Activated CD4-positive, alpha-beta memory T cell treated with anti-CD3 and anti-CD28 coated beads for 36 hours (primary cell): ENCODE data around the gene ELMO1. TPM values are rescaled to one million over a fixed set of nuclear protein-coding genes. Genes with fewer than 3 reads are reported as not detected.
A peak's percentile ranks its signal among the peaks of the same experiment; 100 is the strongest.

ENCODE experiments used
- CTCF ChIA-PET: fragments of 350-600 bp; sonication (Branson Sonifier 250); formaldehyde crosslinking; loops from one replicate; lab custom pipeline; 2021; ENCODE audit warnings: antibody characterized with exemption, inconsistent platforms; lab: Charles Lee
- POLR2A ChIA-PET: fragments of 350-600 bp; sonication (Branson Sonifier 250); formaldehyde crosslinking; loops from one replicate; lab custom pipeline; 2021; ENCODE audit warnings: antibody characterized with exemption; lab: Charles Lee
- DNase-seq: peaks from one replicate; pipeline ENCODE4 v3.0.0-alpha.2; 2020
- H3K27ac Mint-ChIP-seq: one replicate; pipeline ENCODE4 v1.8.0; 2021; ENCODE audit warnings: mixed read lengths
- H3K27me3 Mint-ChIP-seq: one replicate; pipeline ENCODE4 v1.8.0; 2021; ENCODE audit warnings: mixed read lengths
- H3K36me3 Mint-ChIP-seq: one replicate; pipeline ENCODE4 v1.8.0; 2021; ENCODE audit warnings: mixed read lengths
- H3K4me1 Mint-ChIP-seq: one replicate; pipeline ENCODE4 v1.8.0; 2021; ENCODE audit warnings: low read depth, mixed read lengths
- H3K4me3 Mint-ChIP-seq: one replicate; pipeline ENCODE4 v1.8.0; 2021; ENCODE audit warnings: mild to moderate bottlenecking, mixed read lengths
- H3K9me3 Mint-ChIP-seq: one replicate; pipeline ENCODE4 v1.8.0; 2021; ENCODE audit warnings: mixed read lengths
- intact Hi-C: fragments of 100-400 bp; cut with micrococcal nuclease; formaldehyde crosslinking; loops from one replicate; pipeline ENCODE4 v1.15.1; 2023
- total RNA-seq, 2 experiments: library from RNA; stranded (reverse); gene quantifications; one replicate each; pipeline ENCODE4 v1.2.3, GENCODE V29; 2021

Gene ELMO1
- total RNA-seq, 2 experiments from 2014 or later, result 88.7 to 93.3 TPM

- CTCF ChIA-PET, result no interaction called here
- no peak for DNase-seq
- Mint-ChIP-seq H3K4me1 (no peaks in the 10 kb centered on the region), H3K4me3 (no peak overlapping the region), H3K27ac (no peak overlapping the region), H3K9me3 (no peaks in the 10 kb centered on the region), H3K27me3 (no peaks in the 10 kb centered on the region), H3K36me3 (peaks cover 35% of the 10 kb centered on the region)
- intact Hi-C loops, result no loop called here
- POLR2A ChIA-PET, result no interaction called here
Measured at GRCh38 chr7:36904101-36904500, 544.6 kb downstream of the ELMO1 start.

DNA sequence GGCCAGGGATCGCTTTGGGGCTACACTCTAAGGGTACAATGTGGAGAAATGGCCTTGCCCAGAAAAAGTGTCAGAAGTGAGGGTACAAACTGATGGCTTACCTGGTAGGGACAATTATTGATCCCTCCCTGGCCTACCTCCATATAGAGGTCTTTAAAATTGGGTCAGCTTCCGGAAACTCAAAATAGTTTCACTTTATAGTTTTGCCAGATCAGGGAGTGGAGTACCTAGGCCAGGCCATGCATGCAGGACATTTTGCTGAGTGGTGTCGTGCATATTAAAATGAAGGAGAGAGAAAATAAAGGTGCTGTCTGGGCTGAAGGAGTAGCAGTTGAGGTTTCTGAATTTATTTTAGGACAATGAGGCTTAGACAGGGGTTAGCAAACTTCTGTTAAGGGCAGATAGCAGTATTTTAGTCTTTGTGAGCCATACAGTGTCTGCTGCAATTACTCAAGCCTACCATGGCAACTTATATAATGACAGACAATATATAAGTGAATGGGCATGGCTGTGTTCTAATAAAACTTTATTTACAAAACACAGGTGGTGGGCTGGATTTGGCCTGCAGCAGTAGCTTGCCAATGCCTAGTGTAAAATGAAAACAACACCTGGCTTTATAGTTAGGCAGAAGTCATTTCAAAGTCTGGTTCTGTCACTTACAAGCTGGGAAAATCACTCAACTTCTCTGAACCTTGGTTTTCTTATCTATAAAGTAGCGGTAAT is 547.5 kb downstream of the ELMO1 start:
- POLR2A ChIA-PET, result no interaction called here
- intact Hi-C loops, result no loop called here
- no peaks in the 10 kb centered on the region for H3K9me3 Mint-ChIP-seq
- no peaks in the 10 kb centered on the region for H3K4me1 Mint-ChIP-seq
- no peak overlapping the region for H3K4me3 Mint-ChIP-seq
- no peaks in the 10 kb centered on the region for H3K27me3 Mint-ChIP-seq
- H3K36me3 Mint-ChIP-seq, result peaks cover 23% of the 10 kb centered on the region
- DNase-seq, result no peak
- CTCF ChIA-PET, result interaction anchor here (1.2 kb wide), 1 partner anchor 414 kb away, joined by 3 read pairs; no protein-coding TSS in a partner anchor
- H3K27ac Mint-ChIP-seq, result no peak overlapping the region

GRCh38 chr7:36898186-36898585 is 550.5 kb downstream of the ELMO1 start:
- CTCF ChIA-PET, result interaction anchor here (1.0 kb wide), 1 partner anchor 13 kb away, joined by 3 read pairs; no protein-coding TSS in a partner anchor
- intact Hi-C loops, result no loop called here
- no peaks in the 10 kb centered on the region for H3K27me3 Mint-ChIP-seq

GRCh38 chr7:36896956-36897590 is 551.6 kb downstream of the ELMO1 start:
- ChIA-PET POLR2A (no interaction called here), CTCF (no interaction called here)
- H3K9me3 Mint-ChIP-seq, result no peaks in the 10 kb centered on the region
- no peaks in the 10 kb centered on the region for H3K27me3 Mint-ChIP-seq
- intact Hi-C loops, result no loop called here
- no peak for DNase-seq
- H3K4me3 Mint-ChIP-seq, result no peak overlapping the region
- no peak overlapping the region for H3K27ac Mint-ChIP-seq
- H3K4me1 Mint-ChIP-seq, result peaks cover 15% of the 10 kb centered on the region
- peaks cover 42% of the 10 kb centered on the region for H3K36me3 Mint-ChIP-seq

More at GRCh38 chr7:36898186-36898585, 550.5 kb downstream of the ELMO1 start:
- Mint-ChIP-seq H3K36me3 (peaks cover 38% of the 10 kb centered on the region), H3K9me3 (no peaks in the 10 kb centered on the region), H3K4me3 (no peak overlapping the region), H3K4me1 (peaks cover 15% of the 10 kb centered on the region), H3K27ac (no peak overlapping the region)
- DNase-seq, result no peak
- POLR2A ChIA-PET, result no interaction called here

DNA sequence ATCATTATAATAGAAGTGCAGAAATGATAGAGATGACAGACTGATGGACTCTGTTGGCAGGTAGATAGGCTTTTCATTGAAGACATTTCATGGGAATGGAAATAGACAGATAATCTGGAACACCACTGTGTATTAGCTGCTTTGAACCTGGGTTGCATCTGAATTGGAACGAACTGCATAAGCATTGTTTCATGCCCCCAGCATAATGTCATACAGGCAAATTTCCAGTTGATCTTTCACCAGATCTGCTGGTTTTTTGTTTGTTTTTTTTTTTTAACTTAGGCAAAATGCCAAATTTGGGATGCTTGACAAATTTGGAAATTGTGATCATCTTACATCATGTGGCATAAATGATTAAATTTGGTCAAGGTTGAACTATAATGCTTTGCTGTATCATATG is 552.2 kb downstream of the ELMO1 start:
- CTCF ChIA-PET, result no interaction called here
- DNase-seq, result no peak

GRCh38 chr7:36895192-36895591 is 553.5 kb downstream of the ELMO1 start:
- H3K27ac Mint-ChIP-seq, result no peak overlapping the region
- peaks cover 15% of the 10 kb centered on the region for H3K4me1 Mint-ChIP-seq
- ChIA-PET POLR2A (no interaction called here), CTCF (interaction anchor here (1.4 kb wide), 1 partner anchor 287 kb away, joined by 3 read pairs; no protein-coding TSS in a partner anchor)
- intact Hi-C loops, result no loop called here
- peaks cover 40% of the 10 kb centered on the region for H3K36me3 Mint-ChIP-seq
- H3K4me3 Mint-ChIP-seq, result no peak overlapping the region
- H3K9me3 Mint-ChIP-seq, result no peaks in the 10 kb centered on the region
- no peak for DNase-seq
- H3K27me3 Mint-ChIP-seq, result no peaks in the 10 kb centered on the region

More for the DNA sequence above, 552.2 kb downstream of the ELMO1 start:
- intact Hi-C loops, result no loop called here
- Mint-ChIP-seq H3K9me3 (no peaks in the 10 kb centered on the region), H3K27ac (no peak overlapping the region), H3K36me3 (peaks cover 43% of the 10 kb centered on the region), H3K4me1 (peaks cover 15% of the 10 kb centered on the region), H3K27me3 (no peaks in the 10 kb centered on the region), H3K4me3 (no peak overlapping the region)
- POLR2A ChIA-PET, result no interaction called here

- Mint-ChIP-seq H3K4me1 (peaks cover 15% of the 10 kb centered on the region), H3K27me3 (no peaks in the 10 kb centered on the region), H3K9me3 (no peaks in the 10 kb centered on the region), H3K36me3 (peaks cover 39% of the 10 kb centered on the region), H3K27ac (no peak overlapping the region), H3K4me3 (no peak overlapping the region)
- POLR2A ChIA-PET, result no interaction called here
- intact Hi-C loops, result no loop called here
- peak; percentile 19 for DNase-seq
- CTCF ChIA-PET, result interaction anchor here (1.3 to 1.4 kb wide), 2 partner anchors 288 to 306 kb away, joined by 3 read pairs; no protein-coding TSS in a partner anchor
Measured at GRCh38 chr7:36894190-36894589, 554.5 kb downstream of the ELMO1 start.

GRCh38 chr7:36889182-36889581 is 559.5 kb downstream of the ELMO1 start:
- POLR2A ChIA-PET, result no interaction called here
- Mint-ChIP-seq H3K36me3 (peaks cover 58% of the 10 kb centered on the region), H3K9me3 (no peaks in the 10 kb centered on the region), H3K27ac (no peak overlapping the region), H3K4me1 (peaks cover 7% of the 10 kb centered on the region), H3K4me3 (no peak overlapping the region), H3K27me3 (no peaks in the 10 kb centered on the region)
- CTCF ChIA-PET, result no interaction called here
- intact Hi-C loops, result no loop called here
- no peak for DNase-seq

DNA sequence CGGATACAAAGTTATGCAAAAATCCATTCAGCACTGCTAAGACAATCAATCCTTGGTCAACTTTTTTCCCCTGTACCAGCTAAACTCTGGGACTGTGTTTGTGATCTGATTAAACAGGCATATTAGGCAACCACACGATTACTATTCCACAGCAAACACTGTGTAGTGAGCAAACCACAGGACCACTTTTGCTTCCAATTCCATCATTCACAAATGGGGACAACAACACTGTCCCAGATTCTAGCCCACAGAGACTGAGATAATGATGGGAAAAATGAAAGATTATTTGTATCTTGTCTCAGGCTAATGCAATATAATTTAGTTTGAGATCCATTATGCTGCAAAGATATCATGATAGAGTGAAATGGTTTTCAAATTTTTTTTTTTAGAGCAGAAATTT is 560.7 kb downstream of the ELMO1 start:
- no peak for DNase-seq
- ChIA-PET CTCF (no interaction called here), POLR2A (no interaction called here)
- Mint-ChIP-seq H3K4me3 (no peak overlapping the region), H3K27ac (no peak overlapping the region), H3K4me1 (no peaks in the 10 kb centered on the region), H3K36me3 (peaks cover 54% of the 10 kb centered on the region), H3K27me3 (no peaks in the 10 kb centered on the region), H3K9me3 (no peaks in the 10 kb centered on the region)
- intact Hi-C loops, result no loop called here

- no peaks in the 10 kb centered on the region for H3K9me3 Mint-ChIP-seq
- POLR2A ChIA-PET, result no interaction called here
- H3K4me3 Mint-ChIP-seq, result no peak overlapping the region
- DNase-seq, result no peak
- no peaks in the 10 kb centered on the region for H3K4me1 Mint-ChIP-seq
- H3K27ac Mint-ChIP-seq, result no peak overlapping the region
- no peaks in the 10 kb centered on the region for H3K27me3 Mint-ChIP-seq
- H3K36me3 Mint-ChIP-seq, result peaks cover 51% of the 10 kb centered on the region
- CTCF ChIA-PET, result no interaction called here
- intact Hi-C loops, result no loop called here
Measured at GRCh38 chr7:36887233-36887632, 561.4 kb downstream of the ELMO1 start.

GRCh38 chr7:36884910-36885309 is 563.8 kb downstream of the ELMO1 start:
- H3K4me3 Mint-ChIP-seq, result no peak overlapping the region
- intact Hi-C loops, result no loop called here
- no peak overlapping the region for H3K27ac Mint-ChIP-seq
- no peaks in the 10 kb centered on the region for H3K27me3 Mint-ChIP-seq
- POLR2A ChIA-PET, result no interaction called here
- CTCF ChIA-PET, result interaction anchor here (1.0 kb wide), 1 partner anchor 13 kb away, joined by 3 read pairs; no protein-coding TSS in a partner anchor
- DNase-seq, result no peak
- H3K9me3 Mint-ChIP-seq, result no peaks in the 10 kb centered on the region
- H3K36me3 Mint-ChIP-seq, result peaks cover 50% of the 10 kb centered on the region
- no peaks in the 10 kb centered on the region for H3K4me1 Mint-ChIP-seq

- Mint-ChIP-seq H3K9me3 (no peaks in the 10 kb centered on the region), H3K36me3 (peaks cover 54% of the 10 kb centered on the region), H3K27me3 (no peaks in the 10 kb centered on the region), H3K4me1 (no peaks in the 10 kb centered on the region), H3K4me3 (no peak overlapping the region), H3K27ac (no peak overlapping the region)
- ChIA-PET CTCF (interaction anchor here (1.0 kb wide), 1 partner anchor 14 kb away, joined by 3 read pairs; no protein-coding TSS in a partner anchor), POLR2A (no interaction called here)
- DNase-seq, result no peak
- intact Hi-C loops, result no loop called here
Measured at GRCh38 chr7:36884351-36884750, 564.3 kb downstream of the ELMO1 start.
